Stimulated activated CD8-positive, alpha-beta memory T cell treated with anti-CD3 and anti-CD28 coated beads, Interleukin-7, amount 100 ng/mL, for 4 hours (primary cell): ENCODE results near the gene SMIM5.

Source experiments
- DNase-seq, 2 donors: peaks; one replicate each; pipeline ENCODE4 v3.0.0-alpha.2; 2020; ENCODE audit warnings: low read depth in 2 of 2

SMIM5 gene

GRCh38 chr17:75666959-75667790 lies 33.9 kb downstream of the SMIM5 start, which contains the start of the genes RECQL5 and SAP30BP:
Gene RECQL5, minus strand, starts transcription at chr17:75667154. Its CDS starts 597 bp downstream, at chr17:75666557.
Gene SAP30BP, plus strand, starts transcription at chr17:75667338. Its CDS starts 35 bp downstream, at chr17:75667373.
- peak; percentile 96 to 97 for DNase-seq

DNA sequence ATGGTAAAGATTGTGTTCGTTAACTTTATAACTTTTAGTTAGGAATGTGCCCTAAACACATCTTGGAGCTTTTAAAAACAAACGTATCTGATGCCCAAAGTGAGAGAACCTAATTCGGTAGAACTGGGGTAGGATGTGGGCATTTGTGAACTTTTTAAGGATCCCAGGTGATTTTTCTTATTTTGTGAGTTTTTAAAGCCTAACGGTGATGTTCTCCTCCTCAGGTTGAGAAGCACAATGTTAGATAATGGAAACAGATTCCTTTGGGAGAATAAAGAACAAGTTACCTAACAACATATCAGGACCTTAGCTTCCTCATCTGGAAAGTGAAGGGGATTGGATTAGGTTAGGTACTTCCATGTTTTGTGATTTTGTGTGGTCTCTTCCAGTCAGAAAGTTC lies 34.6 kb downstream of the SMIM5 start:
- no peak for DNase-seq

DNA sequence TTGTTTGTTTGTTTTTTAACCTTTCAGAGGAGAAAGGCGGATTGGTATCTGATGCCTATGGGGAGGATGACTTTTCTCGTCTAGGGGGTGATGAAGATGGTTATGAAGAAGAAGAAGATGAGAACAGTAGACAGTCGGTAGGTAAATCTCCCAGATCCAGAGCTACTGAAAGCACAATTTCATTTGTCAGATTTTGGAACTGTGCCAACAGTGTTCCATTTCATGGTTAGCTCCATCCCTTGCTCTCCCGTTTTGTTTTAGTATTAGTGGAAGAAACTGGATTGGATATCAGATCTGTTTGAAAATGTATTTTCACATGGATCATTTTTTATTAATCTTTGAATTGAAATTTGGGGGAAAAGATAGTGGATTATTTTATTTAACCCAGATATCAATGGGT lies 35.3 kb downstream of the SMIM5 start:
- DNase-seq: no peak

DNA sequence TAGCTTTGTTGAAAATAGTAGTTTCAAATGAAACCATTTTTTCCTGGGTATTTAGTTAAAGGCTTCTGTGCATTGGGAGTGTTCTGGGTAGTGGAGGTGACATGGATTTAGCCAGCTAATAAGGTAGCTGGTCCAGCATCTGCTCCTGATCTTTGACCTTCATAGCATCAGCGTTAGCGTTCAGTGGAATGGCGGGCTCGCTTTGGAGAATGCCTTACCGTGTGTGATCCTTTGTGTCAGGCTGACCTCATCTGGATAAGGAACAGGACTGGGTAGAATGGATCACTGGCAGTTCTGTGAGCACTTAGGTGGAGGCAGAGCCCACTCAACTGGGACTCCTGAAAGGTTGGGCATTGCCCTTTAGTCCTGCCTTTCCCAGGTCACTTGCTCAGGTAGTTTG lies 37.6 kb downstream of the SMIM5 start:
- no peak for DNase-seq

DNA sequence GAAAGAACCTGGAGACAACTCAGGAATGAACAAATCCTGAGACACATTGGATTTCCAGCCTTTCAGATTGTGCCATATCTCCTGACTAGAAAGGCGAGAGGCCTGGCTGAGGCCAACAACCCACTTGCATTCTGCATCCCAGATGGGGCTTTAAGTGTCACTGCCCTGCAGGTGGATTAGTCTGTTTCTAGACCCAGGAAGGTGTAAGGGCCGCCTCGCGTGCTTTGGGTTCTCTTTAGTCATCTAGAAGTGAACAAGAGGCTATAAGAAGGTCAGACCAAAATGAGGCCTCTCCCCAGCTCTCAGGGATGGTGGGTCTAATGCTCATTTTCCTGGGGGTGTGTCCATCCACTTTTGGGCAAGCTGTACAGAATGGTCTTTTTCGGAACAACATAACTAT lies 38.8 kb downstream of the SMIM5 start:
- DNase-seq: no peak

DNA sequence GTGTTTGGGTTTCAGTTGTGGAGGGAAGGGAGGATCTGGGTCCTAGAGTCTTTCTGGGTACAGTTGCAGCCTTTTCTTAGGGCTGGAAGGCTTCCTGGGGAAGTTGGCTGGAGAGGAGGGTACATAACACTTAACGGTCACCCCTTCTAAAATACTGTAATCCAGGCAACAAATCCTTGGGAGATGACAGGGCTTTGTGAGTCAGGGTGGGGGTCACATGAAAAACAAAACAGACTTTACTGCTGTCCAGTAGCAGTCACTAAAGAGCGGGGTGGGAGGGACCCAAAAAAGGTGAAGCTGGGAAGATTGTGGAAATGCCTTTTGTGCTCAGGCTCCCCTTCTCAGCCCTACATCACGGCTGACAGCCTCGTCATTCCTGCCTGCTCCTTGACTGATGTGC lies 40.3 kb downstream of the SMIM5 start:
- DNase-seq: no peak

DNA sequence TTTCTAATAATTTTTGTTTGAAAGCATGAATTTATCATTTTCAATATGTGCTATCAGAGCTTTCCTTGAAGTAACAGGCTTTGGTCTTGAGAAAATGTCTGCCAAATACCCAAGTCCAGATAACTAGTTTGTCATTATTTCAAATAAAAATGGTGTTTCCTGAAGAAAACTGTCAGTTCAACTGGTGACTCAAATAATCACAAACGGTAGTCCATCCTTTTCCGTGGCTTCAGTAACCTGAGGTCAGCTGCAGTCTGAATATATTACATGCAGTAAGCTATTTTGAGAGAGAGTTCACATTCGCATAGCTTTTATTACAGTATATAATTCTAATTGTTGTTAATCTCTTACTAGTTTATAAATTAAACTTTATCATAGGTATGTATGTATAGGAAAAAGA lies 43.2 kb downstream of the SMIM5 start:
- DNase-seq: no peak

GRCh38 chr17:75679706-75680211 lies 46.5 kb downstream of the SMIM5 start:
- DNase-seq: no peak

DNA sequence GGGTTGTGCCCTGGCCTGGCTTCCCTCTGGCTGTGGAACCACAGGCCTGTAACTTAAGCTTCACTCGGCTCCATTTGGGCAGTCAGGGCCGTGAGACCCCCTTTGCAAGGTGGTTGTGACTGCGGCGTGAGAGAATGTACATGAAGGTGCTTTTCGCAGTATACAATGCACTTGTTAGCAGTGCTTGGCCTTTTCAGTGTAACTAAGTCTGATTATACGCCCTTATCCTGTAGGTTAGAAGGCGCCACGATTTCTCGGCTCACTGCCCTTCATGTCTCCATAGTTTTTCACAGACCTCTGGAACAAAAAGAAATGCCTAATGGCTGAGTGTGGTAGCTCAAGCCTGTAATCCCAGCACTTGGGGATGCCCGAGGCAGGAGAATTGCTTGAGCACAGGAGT lies 47.2 kb downstream of the SMIM5 start:
- no peak for DNase-seq

GRCh38 chr17:75681289-75681688 lies 48.1 kb downstream of the SMIM5 start:
- DNase-seq: no peak

GRCh38 chr17:75683583-75683982 lies 50.3 kb downstream of the SMIM5 start:
- DNase-seq: no peak

DNA sequence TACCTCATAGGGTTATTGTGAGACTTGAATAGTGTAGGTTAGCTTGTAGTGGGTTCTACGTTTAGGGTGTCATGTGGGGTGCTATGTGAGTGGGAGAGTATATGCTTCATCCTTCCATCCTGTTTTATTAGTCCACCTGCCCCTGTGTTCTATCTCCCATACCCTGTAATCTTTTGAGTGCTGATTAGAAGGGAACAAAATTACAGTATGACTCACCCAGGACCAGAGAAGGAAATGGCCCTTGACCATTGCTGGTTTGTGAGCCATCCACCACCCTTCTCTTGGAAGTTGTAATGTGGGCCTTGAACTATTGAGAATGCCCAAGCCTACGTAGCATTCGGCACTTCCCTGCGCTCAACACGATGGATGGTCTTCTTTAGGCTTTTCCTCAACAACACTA lies 51.0 kb downstream of the SMIM5 start:
- DNase-seq: no peak

DNA sequence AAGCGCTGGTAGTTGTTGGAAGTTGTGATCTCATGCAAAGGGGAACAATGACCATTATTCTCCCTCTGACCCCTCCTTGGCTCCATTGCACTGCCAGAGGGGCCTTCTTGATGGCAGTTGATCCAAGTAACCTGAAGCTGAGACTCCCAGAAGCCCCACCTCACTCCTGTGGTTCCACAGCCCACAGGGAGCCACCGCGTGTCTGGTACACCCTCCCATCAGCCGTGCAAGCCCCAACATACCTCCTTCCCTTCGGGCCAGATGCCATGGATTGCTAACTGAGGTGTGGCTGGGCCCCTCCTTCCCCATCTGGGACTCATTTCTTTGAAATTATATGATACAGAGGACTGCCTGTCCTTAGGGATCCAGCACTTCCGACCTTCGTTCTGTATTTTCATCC lies 51.7 kb downstream of the SMIM5 start:
- no peak for DNase-seq

DNA sequence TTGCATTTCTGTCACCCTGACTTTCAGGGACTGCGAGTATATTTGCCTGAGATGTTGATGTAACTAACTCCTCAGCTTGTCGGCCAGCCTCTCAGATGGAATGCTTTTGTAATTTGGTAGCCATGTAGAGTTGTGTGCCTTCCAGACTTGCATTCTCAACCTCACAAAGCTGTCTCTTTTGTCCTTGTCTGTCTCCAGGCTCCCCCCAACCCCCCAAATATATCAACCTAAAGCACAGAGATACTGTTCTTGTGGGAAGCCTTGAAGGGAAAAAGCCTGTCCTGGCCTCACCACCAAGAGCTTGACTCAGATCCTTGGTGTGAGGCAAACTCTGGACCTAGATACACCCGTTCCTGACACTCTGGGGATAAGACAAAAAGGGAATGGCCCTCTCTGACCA lies 52.3 kb downstream of the SMIM5 start:
- DNase-seq: no peak

GRCh38 chr17:75688209-75688825 lies 55.1 kb downstream of the SMIM5 start:
- no peak for DNase-seq

DNA sequence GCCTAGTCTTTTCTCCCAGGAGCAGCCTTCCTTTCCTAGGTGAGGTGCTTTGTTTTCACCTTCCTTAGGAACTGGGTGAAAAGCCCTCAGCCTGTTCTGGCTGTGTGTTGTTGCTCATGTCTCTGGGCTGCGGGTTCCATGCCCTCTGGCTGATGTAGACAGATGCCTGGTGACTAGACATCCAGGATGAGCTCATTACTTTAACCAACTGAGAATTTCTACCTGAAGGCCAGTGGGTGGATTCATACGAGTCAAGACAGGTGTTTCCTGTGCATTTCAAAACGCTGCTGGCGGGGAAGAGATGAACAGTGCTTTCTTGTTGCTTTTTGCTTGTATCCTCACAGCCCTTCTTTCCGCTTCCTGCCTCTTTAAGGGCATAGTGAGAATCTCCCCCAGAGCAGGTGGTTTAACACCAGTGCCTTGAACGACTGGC lies 56.2 kb downstream of the SMIM5 start:
- DNase-seq: peak in 1 of 2 donors; percentile 15
